ENCODE results near the gene GAN.

The GAN gene

DNA sequence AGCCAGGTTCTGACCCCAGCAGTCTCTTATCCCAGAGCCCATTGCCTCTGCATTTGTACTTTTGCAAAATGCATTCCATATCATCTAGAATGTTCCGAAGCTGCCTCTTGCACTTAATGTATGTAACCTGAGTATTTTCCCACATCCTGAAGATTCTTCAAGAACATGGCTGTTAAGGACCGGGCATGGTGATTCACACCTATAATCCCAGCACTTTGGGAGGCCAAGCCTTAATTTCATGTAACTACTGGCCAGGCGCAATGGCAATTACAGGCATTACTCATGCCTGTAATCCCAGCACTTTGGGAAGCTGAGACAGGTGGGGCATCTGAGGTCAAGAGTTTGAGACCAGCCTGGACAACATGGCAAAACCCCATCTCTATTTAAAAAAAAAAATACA, 31.7 kb upstream of the GAN start:
- TF ChIP-seq, protein P1, sequence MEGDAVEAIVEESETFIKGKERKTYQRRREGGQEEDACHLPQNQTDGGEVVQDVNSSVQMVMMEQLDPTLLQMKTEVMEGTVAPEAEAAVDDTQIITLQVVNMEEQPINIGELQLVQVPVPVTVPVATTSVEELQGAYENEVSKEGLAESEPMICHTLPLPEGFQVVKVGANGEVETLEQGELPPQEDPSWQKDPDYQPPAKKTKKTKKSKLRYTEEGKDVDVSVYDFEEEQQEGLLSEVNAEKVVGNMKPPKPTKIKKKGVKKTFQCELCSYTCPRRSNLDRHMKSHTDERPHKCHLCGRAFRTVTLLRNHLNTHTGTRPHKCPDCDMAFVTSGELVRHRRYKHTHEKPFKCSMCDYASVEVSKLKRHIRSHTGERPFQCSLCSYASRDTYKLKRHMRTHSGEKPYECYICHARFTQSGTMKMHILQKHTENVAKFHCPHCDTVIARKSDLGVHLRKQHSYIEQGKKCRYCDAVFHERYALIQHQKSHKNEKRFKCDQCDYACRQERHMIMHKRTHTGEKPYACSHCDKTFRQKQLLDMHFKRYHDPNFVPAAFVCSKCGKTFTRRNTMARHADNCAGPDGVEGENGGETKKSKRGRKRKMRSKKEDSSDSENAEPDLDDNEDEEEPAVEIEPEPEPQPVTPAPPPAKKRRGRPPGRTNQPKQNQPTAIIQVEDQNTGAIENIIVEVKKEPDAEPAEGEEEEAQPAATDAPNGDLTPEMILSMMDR (IDR thresholded peaks at IDR 0.05; ENCODE audit: low read depth, low read length), result no peak

DNA sequence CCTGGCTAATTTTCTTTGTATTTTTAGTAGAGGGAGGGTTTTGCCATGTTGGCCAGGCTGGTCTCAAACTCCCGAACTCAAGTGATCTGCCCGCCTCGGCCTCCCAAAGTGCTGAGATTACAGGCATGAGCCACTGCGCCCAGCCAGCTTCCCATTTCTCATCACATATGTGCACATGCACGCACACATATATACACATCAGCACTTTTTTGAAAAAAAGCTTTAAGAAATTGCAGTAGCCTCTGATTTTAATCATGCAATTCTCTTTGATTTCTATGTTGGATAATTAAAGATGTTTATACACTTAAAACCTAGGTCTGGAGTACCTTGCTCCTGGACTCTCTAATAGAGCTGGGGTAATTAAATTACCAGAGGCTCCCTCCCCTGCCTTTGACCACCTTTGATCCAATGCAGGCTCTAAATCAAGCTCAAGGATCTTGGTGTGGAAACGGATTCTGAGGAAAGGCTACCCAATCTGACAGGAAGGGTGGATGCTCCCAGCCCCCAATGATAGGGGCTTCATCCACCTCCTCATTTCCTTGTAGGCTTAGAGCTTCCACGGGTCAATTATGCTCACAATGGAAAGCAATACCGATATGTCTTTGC, 29.7 kb upstream of the GAN start:
- TF ChIP-seq, protein P1 (IDR thresholded peaks at IDR 0.05; ENCODE audit: low read depth, low read length), result no peak
- no peak for DNase-seq (ENCODE audit: extremely low read depth, low read depth)

More for the DNA sequence above, 31.7 kb upstream of the GAN start:
- DNase-seq (ENCODE audit: extremely low read depth, low read depth), result no peak

DNA sequence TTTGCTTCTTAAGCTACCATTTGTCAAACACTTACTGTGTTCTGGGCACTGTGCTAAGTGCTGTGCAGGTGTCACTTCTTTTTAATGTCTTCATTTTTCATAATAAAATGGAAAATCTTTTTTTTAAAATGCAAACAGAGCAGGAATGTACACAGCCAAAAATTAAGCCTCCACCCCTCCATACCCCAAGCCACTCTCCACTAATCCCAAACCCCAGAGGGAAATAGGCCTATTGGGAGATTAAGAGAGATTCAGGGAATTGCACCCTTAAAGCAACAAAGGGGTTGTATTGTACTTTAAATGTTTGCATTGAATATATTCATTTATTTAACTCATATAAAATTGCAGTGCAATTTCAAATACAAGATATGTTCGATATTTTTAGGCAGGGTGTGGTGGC, 28.6 kb upstream of the GAN start:
- TF ChIP-seq, protein P1 (IDR thresholded peaks at IDR 0.05; ENCODE audit: low read depth, low read length), result no peak
- no peak for DNase-seq (ENCODE audit: extremely low read depth, low read depth)

DNA sequence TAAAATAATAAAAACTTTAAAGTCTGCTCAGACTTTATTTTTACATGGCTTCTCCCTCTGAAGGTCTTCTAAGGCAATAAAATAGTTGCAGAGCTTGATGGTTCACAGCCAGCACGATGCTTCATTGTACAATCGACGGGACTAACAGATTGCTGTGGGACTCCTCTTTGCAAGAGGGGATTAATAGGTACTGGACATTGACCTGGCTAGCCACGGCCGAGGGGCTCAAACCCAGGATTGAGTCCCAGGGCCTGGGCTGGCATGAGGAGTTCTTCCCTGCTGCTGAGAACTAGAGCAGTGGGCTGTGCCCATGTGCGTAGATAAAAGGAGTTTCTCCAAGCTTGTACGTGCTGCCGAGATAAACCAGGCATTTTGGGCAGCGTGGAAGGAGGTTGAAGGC, 23.6 kb upstream of the GAN start:
- TF ChIP-seq, protein P1 (IDR thresholded peaks at IDR 0.05; ENCODE audit: low read depth, low read length), result no peak
- DNase-seq (ENCODE audit: extremely low read depth, low read depth), result no peak

DNA sequence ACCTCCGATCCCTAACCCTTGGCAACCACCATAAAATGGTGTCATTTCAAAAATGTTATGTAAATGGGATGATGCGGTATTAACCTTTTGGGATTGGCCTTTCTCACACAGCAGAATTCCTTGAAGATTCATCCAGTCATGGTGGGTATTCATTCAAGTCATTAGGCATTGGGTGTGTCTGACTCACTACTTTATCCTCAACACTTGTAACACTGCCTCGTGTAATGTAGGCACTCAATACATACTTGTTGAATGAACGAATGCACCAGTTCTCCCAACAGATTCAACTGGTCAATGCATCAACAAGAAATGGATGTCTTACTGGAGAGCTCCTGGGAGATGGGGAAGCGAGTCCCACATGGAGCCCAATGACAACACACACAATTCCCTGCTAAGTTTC, 21.8 kb upstream of the GAN start:
- TF ChIP-seq, protein P1 (IDR thresholded peaks at IDR 0.05; ENCODE audit: low read depth, low read length), result no peak
- no peak for DNase-seq (ENCODE audit: extremely low read depth, low read depth)

DNA sequence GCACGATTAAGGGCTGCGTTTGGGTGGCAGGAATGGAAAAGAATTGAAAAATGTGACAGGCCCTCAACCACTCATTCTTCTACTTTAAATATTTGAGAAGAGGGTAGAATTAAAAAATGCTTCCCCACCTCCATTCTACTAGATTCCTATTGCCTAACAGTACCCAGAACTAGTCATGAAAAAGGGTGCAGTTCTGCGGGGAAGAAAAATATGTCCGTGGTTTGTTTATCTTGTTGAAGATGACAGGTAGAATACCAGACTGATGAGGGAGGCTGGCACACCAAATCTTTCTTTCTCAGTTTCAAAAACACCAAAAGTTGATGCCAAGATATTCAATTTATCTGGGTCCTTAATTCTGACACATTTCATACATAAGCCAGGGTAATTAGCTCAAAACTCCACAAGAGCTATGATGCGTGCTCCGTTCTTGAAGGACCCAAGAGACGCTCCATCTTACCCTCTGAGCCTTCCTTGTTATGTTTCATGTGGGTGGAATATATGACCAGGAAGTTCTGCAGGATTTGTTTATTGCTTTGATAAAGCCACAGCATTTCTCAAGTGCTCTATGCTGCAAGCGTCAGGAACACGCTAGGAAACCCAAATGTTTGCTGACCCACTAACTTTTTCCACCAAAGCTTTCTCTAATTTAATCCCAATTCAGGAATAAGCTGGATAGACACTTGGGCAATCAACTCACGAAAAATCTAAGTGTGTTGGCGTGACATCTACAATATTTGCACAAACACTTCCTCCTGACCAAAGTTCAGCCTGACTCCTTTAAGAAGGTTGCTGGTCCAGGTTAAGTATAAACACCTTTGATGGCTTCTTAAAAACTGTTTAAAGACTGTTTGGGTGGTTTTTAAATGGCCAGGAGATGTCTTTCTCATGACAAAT, 20.6 kb upstream of the GAN start:
- no peak for DNase-seq (ENCODE audit: extremely low read depth, low read depth)
- TF ChIP-seq, protein P1 (IDR thresholded peaks at IDR 0.05; ENCODE audit: low read depth, low read length), result no peak

DNA sequence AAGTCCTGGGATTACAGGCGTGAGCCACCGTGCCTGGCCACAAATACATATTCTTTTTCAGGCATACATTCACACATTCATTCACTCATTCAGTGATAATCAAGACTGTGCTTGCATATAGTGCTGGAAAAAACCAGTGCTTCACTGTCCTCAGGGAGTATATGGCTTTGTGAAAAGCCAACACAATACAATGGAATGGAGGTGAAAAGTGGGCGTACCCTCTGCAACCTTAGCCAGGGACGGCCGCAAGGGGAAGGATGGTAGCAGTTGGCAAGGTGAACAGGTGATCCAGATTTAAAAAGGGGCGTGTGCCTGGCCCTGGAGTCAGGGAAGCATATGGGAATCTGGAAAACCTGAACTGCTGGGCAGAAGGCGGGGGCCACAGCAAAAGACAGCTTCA, 18.1 kb upstream of the GAN start:
- TF ChIP-seq, protein P1 (IDR thresholded peaks at IDR 0.05; ENCODE audit: low read depth, low read length), result no peak
- no peak for DNase-seq (ENCODE audit: extremely low read depth, low read depth)
